Femur (tissue), 1 donor: ENCODE measurements around the gene UTP4.

Experiments
- DNase-seq: peaks from one replicate; pipeline ENCODE4 v3.0.0-alpha.2; 2017

UTP4 gene

GRCh38 chr16:69132424-69133252 lies at the start of gene UTP4, which contains the start of gene CHTF8:
UTP4 (plus strand) TSS chr16:69132649; CDS start chr16:69133460, 811 bp downstream.
CHTF8 (minus strand) TSS chr16:69132588; CDS start chr16:69121458, 11,130 bp downstream.
- DNase-seq: peak; percentile 92

GRCh38 chr16:69083306-69083941 lies 49.0 kb upstream of the UTP4 start:
- DNase-seq: no peak

- DNase-seq: no peak
Observed at GRCh38 chr16:69084289-69084688, 48.2 kb upstream of the UTP4 start.

GRCh38 chr16:69085032-69085695 lies 47.3 kb upstream of the UTP4 start:
- DNase-seq: no peak

GRCh38 chr16:69087161-69087581 lies 45.3 kb upstream of the UTP4 start:
- DNase-seq: no peak

GRCh38 chr16:69088684-69089083 lies 43.8 kb upstream of the UTP4 start:
- no peak for DNase-seq

GRCh38 chr16:69089091-69089910 lies 43.1 kb upstream of the UTP4 start:
- DNase-seq: no peak

- no peak for DNase-seq
Observed at GRCh38 chr16:69093974-69094373, 38.5 kb upstream of the UTP4 start.

GRCh38 chr16:69094501-69094900 lies 37.9 kb upstream of the UTP4 start:
- DNase-seq: no peak

- no peak for DNase-seq
Observed at GRCh38 chr16:69095193-69095592, 37.3 kb upstream of the UTP4 start.

- DNase-seq: no peak
Observed at GRCh38 chr16:69100071-69100691, 32.3 kb upstream of the UTP4 start.

GRCh38 chr16:69105501-69106361 lies 26.7 kb upstream of the UTP4 start, which contains the start of gene HAS3:
HAS3 (plus strand) TSS chr16:69105653; CDS start chr16:69109396, 3,743 bp downstream.
- DNase-seq: peak; percentile 53

GRCh38 chr16:69106491-69107315 lies 25.7 kb upstream of the UTP4 start:
- DNase-seq: no peak

- no peak for DNase-seq
Observed at GRCh38 chr16:69107316-69107962, 25.0 kb upstream of the UTP4 start.

GRCh38 chr16:69108064-69108904 lies 24.2 kb upstream of the UTP4 start:
- DNase-seq: no peak

- no peak for DNase-seq
Observed at GRCh38 chr16:69108905-69109252, 23.6 kb upstream of the UTP4 start.

GRCh38 chr16:69109486-69110270 lies 22.8 kb upstream of the UTP4 start:
- DNase-seq: no peak

GRCh38 chr16:69110406-69110805 lies 22.0 kb upstream of the UTP4 start:
- DNase-seq: no peak
